Prostate gland (tissue), 2 donors: Measurements from ENCODE around the gene LTBP3.

Experiments
- POLR2A ChIP-seq: fragments of 450-650 bp; IDR thresholded peaks from one replicate; pipeline ENCODE4 v1.6.1; 2016; ENCODE audit warnings: antibody characterized with exemption, mild to moderate bottlenecking
- TF ChIP-seq, protein P1 (sequence below), 4 experiments: fragments of 200-600 bp in 2 of 4; fragments of 450-650 bp in 2 of 4; sonication (generic) in 2 of 4; IDR thresholded peaks; 1 replicate in 3 of 4; 2 replicates in 1 of 4; pipeline ENCODE4 v1.5.1; 2016 to 2019; ENCODE audit warnings: antibody characterized with exemption in 4 of 4, mild to moderate bottlenecking in 2 of 4, moderate library complexity in 2 of 4

DNA sequence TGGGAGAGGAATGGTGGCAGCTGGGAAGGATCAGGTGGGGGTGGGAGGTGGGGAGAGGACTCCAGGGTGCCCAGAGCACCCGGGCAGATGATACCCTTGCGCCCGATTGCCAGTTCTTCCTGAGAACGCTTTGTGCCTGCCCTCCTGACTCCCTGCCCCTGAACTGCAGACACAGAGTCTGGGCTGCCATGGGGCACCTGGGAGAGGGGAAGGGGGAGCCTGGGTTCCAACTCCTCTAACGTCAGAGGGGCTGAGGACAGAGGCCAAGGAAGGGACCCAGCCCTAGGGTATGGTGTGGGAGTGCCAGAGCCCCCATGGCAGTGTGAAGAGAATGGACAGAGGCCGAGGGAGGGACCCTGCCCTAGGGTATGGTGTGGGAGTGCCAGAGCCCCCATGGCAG is 38.4 kb upstream of the LTBP3 start:
- TF ChIP-seq, protein P1, sequence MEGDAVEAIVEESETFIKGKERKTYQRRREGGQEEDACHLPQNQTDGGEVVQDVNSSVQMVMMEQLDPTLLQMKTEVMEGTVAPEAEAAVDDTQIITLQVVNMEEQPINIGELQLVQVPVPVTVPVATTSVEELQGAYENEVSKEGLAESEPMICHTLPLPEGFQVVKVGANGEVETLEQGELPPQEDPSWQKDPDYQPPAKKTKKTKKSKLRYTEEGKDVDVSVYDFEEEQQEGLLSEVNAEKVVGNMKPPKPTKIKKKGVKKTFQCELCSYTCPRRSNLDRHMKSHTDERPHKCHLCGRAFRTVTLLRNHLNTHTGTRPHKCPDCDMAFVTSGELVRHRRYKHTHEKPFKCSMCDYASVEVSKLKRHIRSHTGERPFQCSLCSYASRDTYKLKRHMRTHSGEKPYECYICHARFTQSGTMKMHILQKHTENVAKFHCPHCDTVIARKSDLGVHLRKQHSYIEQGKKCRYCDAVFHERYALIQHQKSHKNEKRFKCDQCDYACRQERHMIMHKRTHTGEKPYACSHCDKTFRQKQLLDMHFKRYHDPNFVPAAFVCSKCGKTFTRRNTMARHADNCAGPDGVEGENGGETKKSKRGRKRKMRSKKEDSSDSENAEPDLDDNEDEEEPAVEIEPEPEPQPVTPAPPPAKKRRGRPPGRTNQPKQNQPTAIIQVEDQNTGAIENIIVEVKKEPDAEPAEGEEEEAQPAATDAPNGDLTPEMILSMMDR (IDR thresholded peaks at IDR 0.05), result no peak
- TF ChIP-seq POLR2A, result no peak
